Left renal cortex interstitium (tissue), 4 donors: ENCODE results near the gene FBXO22. TPM values are rescaled to one million over a fixed set of nuclear protein-coding genes. Genes with fewer than 3 reads are reported as not detected.
A peak's percentile ranks its signal among the peaks of the same experiment; 100 is the strongest.
"Not testable (repeated sequence)": the region's sequence is repeated elsewhere in the genome, so short reads cannot be mapped to it uniquely, and the experiment has no call there.

Source experiments
- DNase-seq, 4 donors: peaks; one replicate each; pipeline ENCODE4 v3.0.0-alpha.2; 2013; ENCODE audit warnings: low read depth in 4 of 4, low spot score in 2 of 4, missing footprints in 1 of 4
- polyA plus RNA-seq, 4 donors: library from polyadenylated mRNA; unstranded; fragments of 120-200 nt; gene quantifications; one replicate each; pipeline ENCODE4 v1.2.1, GENCODE V29; 2013; ENCODE audit not compliant: insufficient read length in 4 of 4

FBXO22 gene
- polyA plus RNA-seq: 10 to 100 TPM; 48.0 to 53.9 (median 50.0) TPM

- DNase-seq: peak; percentile 62 to 84 (median 78)
Measured at GRCh38 chr15:75903331-75904239, at the start of gene FBXO22. TSS of gene FBXO22 (plus strand) at chr15:75903878. CDS start at chr15:75903964, 86 bp downstream.

DNA sequence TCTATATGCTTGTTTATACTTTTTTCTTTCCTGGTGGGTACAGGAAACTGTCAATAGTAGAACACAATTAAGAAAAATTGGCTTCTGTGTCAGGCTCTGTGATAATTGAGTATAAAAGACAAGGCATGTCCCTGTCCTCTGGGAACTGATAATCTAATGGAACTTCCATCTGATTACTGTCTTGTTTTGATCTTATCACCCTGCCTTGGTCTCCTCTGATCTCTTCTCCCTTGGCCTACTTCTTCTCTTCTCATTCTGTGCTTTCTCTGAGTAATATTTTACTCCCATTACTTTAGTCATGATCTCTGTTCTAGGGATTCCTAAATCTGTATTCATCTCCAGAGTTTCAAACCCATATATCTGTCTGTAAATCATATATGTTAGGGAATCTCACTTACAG is 45.8 kb upstream of the FBXO22 start:
- no peak for DNase-seq

DNA sequence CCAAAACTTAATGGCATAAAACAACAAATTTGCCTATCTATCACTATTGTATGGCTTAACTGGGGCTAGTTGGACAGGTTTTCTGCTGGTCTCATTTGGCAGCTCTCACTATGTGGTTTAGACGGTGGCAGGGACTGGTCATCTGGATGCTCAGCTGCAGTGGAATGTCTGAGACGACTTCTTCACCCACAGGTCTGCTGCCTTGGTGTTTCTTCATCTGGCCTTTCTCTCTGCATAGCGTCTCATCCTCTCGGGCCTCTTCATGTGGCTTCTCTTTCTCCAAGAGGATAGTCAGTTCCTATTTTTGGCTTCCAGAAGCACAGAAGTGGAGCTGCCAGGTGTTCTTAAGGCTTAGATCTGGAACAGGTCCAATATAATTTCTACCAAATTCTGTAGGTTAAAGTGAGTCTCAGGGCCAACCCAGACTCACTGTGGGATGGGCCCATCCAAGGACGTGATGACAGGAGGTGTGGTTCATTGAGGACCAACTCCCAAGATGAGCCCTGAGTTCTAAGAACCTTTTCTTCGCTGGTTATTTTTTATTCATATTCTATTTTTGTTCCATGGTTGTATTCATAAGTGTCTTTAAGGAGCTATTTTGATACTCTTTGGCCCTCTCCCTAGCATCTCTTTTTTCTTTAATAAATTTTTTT is 41.8 kb upstream of the FBXO22 start:
- DNase-seq: no peak

DNA sequence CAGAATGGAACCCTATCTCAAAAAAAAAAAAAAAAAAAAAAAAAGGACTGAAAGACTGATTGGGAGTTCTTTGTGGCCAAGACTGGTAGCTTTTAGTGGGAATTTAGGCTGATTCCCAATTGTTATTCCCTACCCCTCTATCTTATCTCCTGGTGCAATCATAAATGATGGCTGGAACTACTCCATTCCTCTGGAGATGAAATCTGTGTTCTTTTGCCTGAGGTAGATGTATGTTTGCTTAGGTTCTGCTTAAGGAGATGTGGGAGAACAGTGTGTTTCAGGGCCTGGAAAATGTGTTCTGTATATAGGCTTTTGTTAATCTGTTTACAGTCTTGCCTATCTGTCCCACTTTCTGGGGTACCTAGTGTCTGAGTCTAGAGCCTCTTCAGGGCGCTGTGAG is 40.9 kb upstream of the FBXO22 start:
- no peak for DNase-seq

GRCh38 chr15:75864213-75865059 is 39.2 kb upstream of the FBXO22 start:
- DNase-seq: no peak

GRCh38 chr15:75866045-75866444 is 37.6 kb upstream of the FBXO22 start:
- DNase-seq: not testable (repeated sequence)

DNA sequence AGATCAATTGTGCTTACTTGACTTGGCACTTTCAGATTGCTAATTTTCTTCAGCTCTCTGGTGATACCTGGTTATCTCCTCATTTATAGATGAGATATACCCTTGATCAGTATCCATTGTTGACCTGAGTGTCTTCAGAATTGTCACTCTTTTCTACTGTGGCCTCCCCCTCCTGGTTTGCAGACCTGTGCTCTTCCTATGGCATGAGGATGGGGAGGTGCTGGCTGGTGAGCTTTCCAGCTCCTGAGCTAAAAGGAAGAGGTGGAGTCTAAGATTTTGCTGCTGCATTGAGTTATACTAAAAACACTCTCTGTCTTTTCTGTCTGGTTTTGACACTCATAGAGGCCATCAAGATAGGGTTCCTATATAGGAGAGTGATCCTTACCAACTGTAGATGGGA is 36.8 kb upstream of the FBXO22 start:
- DNase-seq: no peak

GRCh38 chr15:75867449-75867848 is 36.2 kb upstream of the FBXO22 start:
- DNase-seq: no peak

- DNase-seq: no peak
Measured at GRCh38 chr15:75868019-75868418, 35.7 kb upstream of the FBXO22 start.

- no peak for DNase-seq
Measured at GRCh38 chr15:75869446-75869845, 34.2 kb upstream of the FBXO22 start.

- not testable (repeated sequence) for DNase-seq
Measured at GRCh38 chr15:75871589-75871988, 32.1 kb upstream of the FBXO22 start.

GRCh38 chr15:75872403-75872990 is 31.2 kb upstream of the FBXO22 start:
- no peak for DNase-seq

GRCh38 chr15:75884041-75884440 is 19.6 kb upstream of the FBXO22 start:
- no peak for DNase-seq

- DNase-seq: no peak
Measured at GRCh38 chr15:75887178-75887577, 16.5 kb upstream of the FBXO22 start.

GRCh38 chr15:75891895-75892294 is 11.8 kb upstream of the FBXO22 start:
- no peak for DNase-seq

DNA sequence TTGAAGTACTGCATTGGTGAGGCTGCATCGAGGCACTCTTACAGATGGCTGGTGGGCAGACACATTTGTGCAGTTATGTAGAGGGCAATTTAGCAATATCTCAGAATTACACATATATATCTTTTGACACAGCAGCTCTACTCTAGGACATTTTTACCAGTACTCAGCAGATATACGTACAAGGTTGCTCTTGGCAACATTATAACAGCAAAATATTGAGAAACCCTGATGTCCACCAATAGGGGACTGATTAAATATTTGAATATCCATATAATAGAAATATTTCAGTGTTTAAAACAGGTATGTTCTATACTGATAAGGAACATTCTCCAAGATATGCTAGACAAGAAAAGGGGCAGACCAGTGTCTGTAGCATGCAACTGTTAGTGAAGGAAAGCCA is 7.9 kb upstream of the FBXO22 start:
- no peak for DNase-seq

- no peak for DNase-seq
Measured at GRCh38 chr15:75900577-75900976, 3.1 kb upstream of the FBXO22 start.

GRCh38 chr15:75902129-75902557 is 1.5 kb upstream of the FBXO22 start:
- no peak for DNase-seq

- DNase-seq: no peak
Measured at GRCh38 chr15:75905231-75905630, 1.6 kb downstream of the FBXO22 start.

GRCh38 chr15:75910355-75910754 is 6.7 kb downstream of the FBXO22 start:
- DNase-seq: not testable (repeated sequence)
